A673 (cell line): Measurements from ENCODE around the gene SCGB2B2. TPM values are rescaled to one million over a fixed set of nuclear protein-coding genes. Genes with fewer than 3 reads are reported as not detected.
"Not testable (repeated sequence)": the region's sequence is repeated elsewhere in the genome, so short reads cannot be mapped to it uniquely, and the experiment has no call there.

Source experiments
- BruUV-seq: library from RNA; stranded (reverse); fragments of 400-500 nt; replicated peaks from 2 replicates; lab custom pipeline; 2021; lab: Mats Ljungman, UMichigan
- CTCF ChIA-PET: fragments of 300-600 bp; sonication (Branson Sonifier 250); formaldehyde crosslinking; loops from one replicate; lab custom pipeline; 2022; ENCODE audit warnings: antibody characterized with exemption; lab: Charles Lee
- POLR2A ChIA-PET: fragments of 300-600 bp; sonication (Branson Sonifier 250); formaldehyde crosslinking; loops from one replicate; lab custom pipeline; 2022; ENCODE audit warnings: antibody characterized with exemption; ENCODE audit not compliant: low non-redundant PET; lab: Charles Lee
- DNase-seq: peaks from one replicate; pipeline ENCODE4 v3.0.0-alpha.2; 2015; ENCODE audit warnings: low spot score
- H3K27ac ChIP-seq: fragments of 200-600 bp; sonication (generic); 2 replicates; pipeline ENCODE4 v1.5.1; 2016; ENCODE audit warnings: mixed run types, low read depth, mild to moderate bottlenecking, mixed read lengths, antibody characterized with exemption, low read length; ENCODE audit not compliant: poor library complexity, severe bottlenecking
- H3K27me3 ChIP-seq: fragments of 200-600 bp; sonication (generic); replicated peaks from 2 replicates; pipeline ENCODE4 v1.6.1; 2017; ENCODE audit warnings: mixed run types, low read depth, mild to moderate bottlenecking, mixed read lengths, antibody characterized with exemption, low read length; ENCODE audit not compliant: insufficient read depth, poor library complexity
- H3K36me3 ChIP-seq: fragments of 200-600 bp; sonication (generic); 2 replicates; pipeline ENCODE4 v1.6.1; 2016; ENCODE audit warnings: mixed run types, mild to moderate bottlenecking, mixed read lengths, antibody characterized with exemption, low read length; ENCODE audit not compliant: insufficient read depth, poor library complexity, severe bottlenecking
- H3K4me1 ChIP-seq: fragments of 200-600 bp; sonication (generic); 2 replicates; pipeline ENCODE4 v1.6.1; 2017; ENCODE audit warnings: mixed run types, mild to moderate bottlenecking, mixed read lengths, antibody characterized with exemption, low read length; ENCODE audit not compliant: insufficient read depth, poor library complexity, severe bottlenecking
- H3K4me3 ChIP-seq: fragments of 200-600 bp; sonication (generic); 2 replicates; pipeline ENCODE4 v1.5.1; 2016; ENCODE audit warnings: low read depth, mixed run types, mild to moderate bottlenecking, mixed read lengths, low read length; ENCODE audit not compliant: poor library complexity, severe bottlenecking
- H3K9me3 ChIP-seq: fragments of 200-600 bp; sonication (generic); 2 replicates; pipeline ENCODE4 v1.6.1; 2016; ENCODE audit warnings: mixed run types, low read depth, mild to moderate bottlenecking, mixed read lengths, antibody characterized with exemption, low read length; ENCODE audit not compliant: poor library complexity, severe bottlenecking
- EZH2 ChIP-seq: fragments of 200-600 bp; sonication (generic); IDR thresholded peaks from 2 replicates; pipeline ENCODE4 v1.6.1; 2017; ENCODE audit warnings: borderline replicate concordance, low read depth, mild to moderate bottlenecking, mixed read lengths, antibody characterized with exemption, low read length; ENCODE audit not compliant: poor library complexity, severe bottlenecking
- intact Hi-C: fragments of 100-400 bp; cut with micrococcal nuclease; formaldehyde crosslinking; loops from one replicate; pipeline ENCODE4 v1.10.0; 2022; ENCODE audit not compliant: unreplicated experiment
- total RNA-seq: library from RNA; stranded (reverse); gene quantifications from 2 replicates; pipeline ENCODE4 v1.2.3, GENCODE V29; 2021
- TF ChIP-seq, protein P1 (sequence below): fragments of 300-800, 200-600 bp; sonication (generic); conservative IDR thresholded peaks from 2 replicates; pipeline ENCODE4 v1.5.1; 2017; ENCODE audit warnings: low read depth, mild to moderate bottlenecking, antibody characterized with exemption, low read length, moderate library complexity, mixed read lengths

The SCGB2B2 gene
- total RNA-seq, 1 experiment from 2014 or later, result 0.24 TPM

DNA sequence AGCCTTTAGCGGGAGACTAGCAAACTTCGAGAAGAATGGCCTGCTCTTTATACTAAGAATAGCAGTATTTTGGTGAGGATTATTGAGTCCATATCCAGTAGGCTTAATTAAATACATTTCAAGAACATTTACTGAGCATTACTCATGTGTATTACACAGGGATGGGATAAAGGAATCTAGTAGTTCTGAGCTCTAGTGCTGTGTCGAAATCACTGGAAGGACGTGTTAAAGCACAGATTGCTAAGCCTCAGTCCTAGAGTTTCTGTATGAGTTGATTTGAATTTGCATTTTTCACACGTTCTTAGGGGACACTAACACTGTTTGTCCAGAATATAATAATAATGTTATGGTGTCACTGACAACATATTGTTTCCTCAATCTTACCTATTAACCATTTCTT is 9.5 kb upstream of the SCGB2B2 start:
- no TSS peak for BruUV-seq
- Histone ChIP-seq H3K27ac (no peak overlapping the region), H3K36me3 (peaks cover 35% of the 10 kb centered on the region), H3K4me1 (no peaks in the 10 kb centered on the region), H3K9me3 (peaks cover 58% of the 10 kb centered on the region), H3K4me3 (no peak overlapping the region), H3K27me3 (no peaks in the 10 kb centered on the region)
- intact Hi-C loops, result no loop called here
- POLR2A ChIA-PET, result no interaction called here
- CTCF ChIA-PET, result no interaction called here
- no peak for DNase-seq
- TF ChIP-seq, protein P1, sequence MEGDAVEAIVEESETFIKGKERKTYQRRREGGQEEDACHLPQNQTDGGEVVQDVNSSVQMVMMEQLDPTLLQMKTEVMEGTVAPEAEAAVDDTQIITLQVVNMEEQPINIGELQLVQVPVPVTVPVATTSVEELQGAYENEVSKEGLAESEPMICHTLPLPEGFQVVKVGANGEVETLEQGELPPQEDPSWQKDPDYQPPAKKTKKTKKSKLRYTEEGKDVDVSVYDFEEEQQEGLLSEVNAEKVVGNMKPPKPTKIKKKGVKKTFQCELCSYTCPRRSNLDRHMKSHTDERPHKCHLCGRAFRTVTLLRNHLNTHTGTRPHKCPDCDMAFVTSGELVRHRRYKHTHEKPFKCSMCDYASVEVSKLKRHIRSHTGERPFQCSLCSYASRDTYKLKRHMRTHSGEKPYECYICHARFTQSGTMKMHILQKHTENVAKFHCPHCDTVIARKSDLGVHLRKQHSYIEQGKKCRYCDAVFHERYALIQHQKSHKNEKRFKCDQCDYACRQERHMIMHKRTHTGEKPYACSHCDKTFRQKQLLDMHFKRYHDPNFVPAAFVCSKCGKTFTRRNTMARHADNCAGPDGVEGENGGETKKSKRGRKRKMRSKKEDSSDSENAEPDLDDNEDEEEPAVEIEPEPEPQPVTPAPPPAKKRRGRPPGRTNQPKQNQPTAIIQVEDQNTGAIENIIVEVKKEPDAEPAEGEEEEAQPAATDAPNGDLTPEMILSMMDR, result no peak
- no peak for TF ChIP-seq EZH2

DNA sequence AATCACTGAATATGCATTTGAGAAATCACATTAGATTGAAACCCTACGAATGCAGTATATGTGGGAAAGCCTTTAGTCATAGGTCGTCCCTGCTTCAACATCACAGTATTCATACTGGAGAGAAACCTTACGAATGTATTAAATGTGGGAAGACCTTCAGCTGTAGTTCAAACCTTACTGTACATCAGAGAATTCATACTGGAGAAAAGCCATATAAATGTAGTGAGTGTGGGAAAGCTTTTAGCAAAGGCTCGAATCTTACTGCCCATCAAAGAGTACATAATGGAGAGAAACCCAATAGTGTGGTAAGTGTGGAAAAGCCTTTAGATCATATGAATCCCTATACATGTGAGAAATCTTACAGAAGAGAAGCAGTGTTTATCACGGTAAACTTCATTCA is 8.3 kb upstream of the SCGB2B2 start:
- H3K27ac ChIP-seq, H3K27me3 ChIP-seq, DNase-seq, H3K4me3 ChIP-seq, POLR2A ChIA-PET, intact Hi-C loops, CTCF ChIA-PET, H3K4me1 ChIP-seq, BruUV-seq: not testable (repeated sequence)
- H3K36me3 ChIP-seq, result peaks cover 47% of the 10 kb centered on the region
- peaks cover 70% of the 10 kb centered on the region for H3K9me3 ChIP-seq

DNA sequence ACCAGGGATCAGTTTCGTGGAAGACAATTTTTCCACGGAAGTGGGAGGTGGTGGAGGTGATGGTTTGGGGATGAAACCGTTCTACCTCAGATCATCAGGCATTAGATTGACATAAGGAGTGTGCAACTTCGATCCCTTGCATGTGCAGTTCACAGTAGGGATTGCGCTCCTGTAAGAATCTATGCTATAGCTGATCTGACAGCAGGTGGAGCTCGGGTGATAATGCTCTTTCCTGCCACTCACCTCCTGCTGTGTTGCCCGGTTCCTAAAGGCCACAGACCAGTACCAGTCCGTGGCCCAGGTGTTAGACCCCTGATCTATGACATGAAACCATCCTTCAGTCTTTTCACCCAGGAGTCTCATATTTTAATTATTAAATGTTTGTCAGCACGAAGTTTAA is 4.5 kb upstream of the SCGB2B2 start:
- BruUV-seq, result no TSS peak
- DNase-seq, result no peak
- TF ChIP-seq EZH2, result no peak
- TF ChIP-seq, protein P1, result no peak
- Histone ChIP-seq H3K27ac (no peak overlapping the region), H3K4me3 (no peak overlapping the region), H3K36me3 (peaks cover 65% of the 10 kb centered on the region), H3K9me3 (peaks cover 80% of the 10 kb centered on the region), H3K4me1 (no peaks in the 10 kb centered on the region), H3K27me3 (no peaks in the 10 kb centered on the region)
- CTCF ChIA-PET, result no interaction called here
- POLR2A ChIA-PET, result no interaction called here
- intact Hi-C loops, result no loop called here

DNA sequence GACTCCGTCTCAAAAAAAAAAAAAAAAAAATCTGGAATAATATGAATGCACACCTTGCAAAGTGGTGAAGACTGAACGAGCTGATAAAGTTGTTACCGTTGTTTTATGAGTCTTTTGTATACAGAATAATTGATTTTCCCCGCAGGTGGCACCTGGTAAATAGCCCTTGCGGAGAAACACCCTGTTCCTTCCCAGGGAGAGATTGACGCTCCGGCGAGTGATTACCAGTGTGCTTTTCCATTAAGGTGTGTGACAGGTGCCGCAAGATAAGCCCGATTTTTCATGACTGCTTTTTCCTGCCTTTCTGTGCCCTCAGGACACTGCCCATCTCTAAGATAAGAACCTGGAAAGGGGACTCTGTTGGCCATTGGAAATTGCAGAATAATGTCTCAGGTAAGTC is 1.5 kb upstream of the SCGB2B2 start:
- ChIA-PET POLR2A (interaction anchor here (0.6 kb wide), 1 partner anchor 77 kb away, joined by 3 read pairs; no protein-coding TSS in a partner anchor), CTCF (no interaction called here)
- Histone ChIP-seq H3K4me1 (no peaks in the 10 kb centered on the region), H3K36me3 (peaks cover 50% of the 10 kb centered on the region), H3K4me3 (peak overlapping the region; percentile 82), H3K27ac (no peak overlapping the region), H3K9me3 (peaks cover 49% of the 10 kb centered on the region), H3K27me3 (no peaks in the 10 kb centered on the region)
- TF ChIP-seq EZH2, result no peak
- TF ChIP-seq, protein P1, result no peak
- no peak for DNase-seq
- BruUV-seq, result no TSS peak
- intact Hi-C loops, result no loop called here
